Uterus (tissue), 2 donors: Measurements from ENCODE around the gene HDLBP.

Experiments
- CTCF ChIP-seq, 4 experiments: fragments of 200-600 bp in 2 of 4; fragments of 450-650 bp in 2 of 4; sonication (generic) in 2 of 4; IDR thresholded peaks; one replicate each; pipeline ENCODE4 v1.5.1; 2016 to 2019; ENCODE audit warnings: antibody characterized with exemption in 4 of 4, mild to moderate bottlenecking in 2 of 4, moderate library complexity in 1 of 4
- POLR2A ChIP-seq, 2 donors: fragments of 450-650 bp; IDR thresholded peaks; one replicate each; pipeline ENCODE4 v1.6.1; 2016; ENCODE audit warnings: antibody characterized with exemption in 2 of 2, mild to moderate bottlenecking in 1 of 2, moderate library complexity in 1 of 2

DNA sequence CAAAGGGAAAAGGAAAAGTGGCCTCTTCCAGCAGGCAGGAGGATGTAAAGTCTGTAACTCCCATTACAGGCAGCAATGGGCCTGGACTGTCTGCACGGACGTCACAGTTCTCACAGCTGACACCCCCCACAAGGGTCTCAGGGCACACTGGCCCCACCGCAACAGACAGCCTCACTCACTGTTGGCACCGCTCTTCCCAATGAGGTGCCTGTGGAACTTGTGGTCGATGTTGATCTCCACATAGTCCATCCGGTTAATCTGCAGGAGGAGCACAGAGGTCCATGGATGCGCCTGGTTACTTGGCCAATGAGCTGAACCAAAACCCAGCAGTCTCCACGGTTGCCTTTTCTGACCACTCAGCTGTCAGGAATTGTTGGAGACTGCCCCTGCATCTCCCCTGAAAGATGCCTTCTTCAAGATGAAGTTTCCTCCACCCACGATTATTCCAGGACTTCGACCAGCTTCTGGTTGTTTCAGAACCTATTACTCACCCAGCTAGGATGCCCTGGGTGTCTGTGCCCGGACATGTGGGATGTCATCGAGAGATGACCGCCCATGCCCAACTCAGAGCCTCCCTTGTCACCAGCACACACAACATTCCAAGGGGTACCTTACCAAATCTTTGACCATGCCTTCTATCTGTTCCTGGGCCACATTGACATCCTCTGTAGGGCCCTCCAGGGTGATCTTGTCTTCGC is 62.5 kb downstream of the HDLBP start:
- no peak for TF ChIP-seq CTCF (IDR thresholded peaks at IDR 0.05)
- TF ChIP-seq POLR2A (IDR thresholded peaks at IDR 0.05): no peak
